ENCODE results near the gene KCND1. TPM values are rescaled to one million over a fixed set of nuclear protein-coding genes. Genes with fewer than 3 reads are reported as not detected.
A peak's percentile ranks its signal among the peaks of the same experiment; 100 is the strongest.

The KCND1 gene
- total RNA-seq, 2 donors from 2014 or later: 3.8 to 5.0 TPM

DNA sequence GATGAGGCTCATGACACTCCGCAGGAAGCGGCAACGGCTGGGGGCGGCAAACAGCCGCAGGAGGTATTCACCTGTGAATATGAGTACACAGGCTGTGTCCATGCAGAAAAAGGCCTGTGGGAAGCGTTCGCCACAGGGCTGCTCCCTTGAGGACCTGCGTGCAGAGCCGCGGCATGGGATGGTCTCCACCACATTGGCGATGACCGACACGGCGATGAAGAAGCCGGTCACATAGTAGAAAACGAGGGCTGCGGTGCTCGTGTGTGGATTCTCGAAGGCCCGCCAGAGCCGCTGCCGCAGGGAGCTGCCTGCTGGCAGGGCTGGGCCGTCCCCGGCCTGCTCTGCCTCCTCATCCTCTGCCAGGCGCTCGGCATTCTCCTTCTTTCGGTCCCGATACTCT, 2.2 kb downstream of the KCND1 start:
- no peaks in the 10 kb centered on the region for H3K36me3 ChIP-seq
- no peaks in the 10 kb centered on the region for H3K9me3 ChIP-seq
- H3K27ac ChIP-seq: no peak overlapping the region
- peaks cover 0 to 2% of the 10 kb centered on the region in 2 donors for H3K4me1 ChIP-seq (ENCODE audit: control insufficient read depth in 1 of 2, low read depth in 2 of 2)
- TF ChIP-seq, protein P1, sequence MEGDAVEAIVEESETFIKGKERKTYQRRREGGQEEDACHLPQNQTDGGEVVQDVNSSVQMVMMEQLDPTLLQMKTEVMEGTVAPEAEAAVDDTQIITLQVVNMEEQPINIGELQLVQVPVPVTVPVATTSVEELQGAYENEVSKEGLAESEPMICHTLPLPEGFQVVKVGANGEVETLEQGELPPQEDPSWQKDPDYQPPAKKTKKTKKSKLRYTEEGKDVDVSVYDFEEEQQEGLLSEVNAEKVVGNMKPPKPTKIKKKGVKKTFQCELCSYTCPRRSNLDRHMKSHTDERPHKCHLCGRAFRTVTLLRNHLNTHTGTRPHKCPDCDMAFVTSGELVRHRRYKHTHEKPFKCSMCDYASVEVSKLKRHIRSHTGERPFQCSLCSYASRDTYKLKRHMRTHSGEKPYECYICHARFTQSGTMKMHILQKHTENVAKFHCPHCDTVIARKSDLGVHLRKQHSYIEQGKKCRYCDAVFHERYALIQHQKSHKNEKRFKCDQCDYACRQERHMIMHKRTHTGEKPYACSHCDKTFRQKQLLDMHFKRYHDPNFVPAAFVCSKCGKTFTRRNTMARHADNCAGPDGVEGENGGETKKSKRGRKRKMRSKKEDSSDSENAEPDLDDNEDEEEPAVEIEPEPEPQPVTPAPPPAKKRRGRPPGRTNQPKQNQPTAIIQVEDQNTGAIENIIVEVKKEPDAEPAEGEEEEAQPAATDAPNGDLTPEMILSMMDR (IDR thresholded peaks at IDR 0.05): no peak
- H3K27me3 ChIP-seq (replicated peaks; ENCODE audit: insufficient read depth): no peaks in the 10 kb centered on the region
- H3K4me3 ChIP-seq: no peak overlapping the region
- ATAC-seq (ENCODE audit: insufficient number of reproducible peaks, low FRiP score, low read depth) (no peak), DNase-seq (ENCODE audit: low spot score) (no peak)

DNA sequence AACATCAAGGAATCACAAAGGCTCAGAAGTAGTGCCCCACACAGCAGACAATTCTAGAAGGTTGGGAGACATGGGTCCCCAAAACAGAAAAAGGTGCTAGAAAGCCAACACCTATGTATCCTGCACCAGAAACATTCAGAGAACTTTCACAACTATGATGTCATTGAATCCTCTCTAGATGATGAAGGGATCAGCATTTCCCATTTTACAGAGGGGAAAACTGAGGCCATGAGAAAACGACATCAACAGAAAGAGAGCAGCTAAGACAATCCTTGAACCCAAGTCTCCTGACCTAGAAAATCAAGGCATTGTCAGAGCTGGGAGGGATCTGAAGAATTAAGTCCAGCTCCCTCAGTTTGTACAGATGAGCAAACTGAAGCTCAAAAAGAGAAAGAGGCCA, 3.3 kb downstream of the KCND1 start:
- Histone ChIP-seq H3K9me3 (no peaks in the 10 kb centered on the region), H3K27me3 (replicated peaks; ENCODE audit: insufficient read depth) (no peaks in the 10 kb centered on the region), H3K4me1 (ENCODE audit: control insufficient read depth in 1 of 2, low read depth in 2 of 2) (peaks cover 0 to 2% of the 10 kb centered on the region in 2 donors), H3K27ac (no peak overlapping the region), H3K36me3 (no peaks in the 10 kb centered on the region), H3K4me3 (no peak overlapping the region)
- ATAC-seq (ENCODE audit: insufficient number of reproducible peaks, low FRiP score, low read depth) (no peak), DNase-seq (ENCODE audit: low spot score) (no peak)
- TF ChIP-seq, protein P1 (IDR thresholded peaks at IDR 0.05): no peak

DNA sequence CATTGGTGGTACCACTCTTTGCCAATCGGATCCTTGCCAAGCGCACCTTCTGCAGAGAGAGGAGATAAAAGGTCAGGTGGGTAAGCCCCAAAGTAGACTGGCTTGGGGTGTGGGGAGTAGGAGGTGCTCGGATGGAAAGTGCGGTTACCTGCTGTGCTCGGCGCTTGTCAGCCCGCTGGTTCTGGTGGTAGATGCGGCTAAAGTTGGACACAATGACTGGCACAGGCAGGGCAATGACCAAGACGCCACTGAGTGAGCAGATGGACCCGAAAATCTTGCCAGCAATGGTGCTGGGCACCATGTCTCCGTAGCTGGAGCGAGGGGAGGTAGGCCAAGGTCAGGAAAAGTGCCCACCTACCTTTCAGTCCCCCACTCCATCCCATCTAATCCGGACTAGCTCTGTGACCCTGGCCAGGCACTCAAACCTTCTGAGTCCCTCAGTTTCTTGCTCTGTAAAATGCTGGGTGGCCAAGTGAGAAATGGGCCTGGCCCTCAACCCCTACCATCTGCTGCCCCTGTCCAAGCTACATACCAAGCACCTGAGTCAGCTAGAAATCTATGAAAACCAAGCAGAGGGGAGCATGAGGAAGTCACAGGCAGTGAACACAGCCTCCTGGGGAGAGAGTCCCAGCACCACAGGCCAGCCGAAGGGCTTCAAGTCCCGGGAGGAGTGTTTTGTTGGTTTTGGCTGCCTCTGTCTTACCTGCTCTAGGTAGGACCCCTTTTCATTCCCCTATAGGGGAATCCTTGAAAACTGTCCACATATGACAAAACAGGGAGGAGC, 4.7 kb downstream of the KCND1 start:
- no peaks in the 10 kb centered on the region for H3K36me3 ChIP-seq
- peaks cover 0 to under 1% of the 10 kb centered on the region in 2 donors for H3K4me1 ChIP-seq (ENCODE audit: control insufficient read depth in 1 of 2, low read depth in 2 of 2)
- no peak for DNase-seq (ENCODE audit: low spot score)
- H3K27me3 ChIP-seq (replicated peaks; ENCODE audit: insufficient read depth): no peaks in the 10 kb centered on the region
- H3K27ac ChIP-seq: no peak overlapping the region
- no peaks in the 10 kb centered on the region for H3K9me3 ChIP-seq
- ATAC-seq (ENCODE audit: insufficient number of reproducible peaks, low FRiP score, low read depth): no peak
- H3K4me3 ChIP-seq: no peak overlapping the region
- TF ChIP-seq, protein P1 (IDR thresholded peaks at IDR 0.05): no peak

DNA sequence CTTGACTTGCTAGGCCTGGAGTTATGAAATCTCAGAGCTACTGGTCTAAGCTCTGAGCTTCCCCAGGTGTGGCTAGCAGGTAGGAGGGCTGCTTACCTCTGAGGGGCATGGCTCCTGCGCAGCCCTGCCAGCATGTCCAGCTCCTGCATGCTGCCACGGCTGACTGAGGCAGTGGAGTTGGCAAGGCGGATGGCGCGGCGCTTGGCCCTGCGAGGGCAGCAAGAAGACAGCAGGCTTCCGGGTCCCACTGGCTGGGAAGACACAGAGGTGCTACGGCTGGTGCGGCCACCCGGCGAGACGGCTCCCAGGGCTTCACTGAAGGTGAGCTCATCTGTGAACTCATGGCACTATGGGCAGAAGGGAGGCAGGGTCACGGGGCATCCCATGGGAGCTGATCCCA, 5.7 kb downstream of the KCND1 start:
- Histone ChIP-seq H3K36me3 (no peaks in the 10 kb centered on the region), H3K9me3 (no peaks in the 10 kb centered on the region), H3K27me3 (replicated peaks; ENCODE audit: insufficient read depth) (no peaks in the 10 kb centered on the region), H3K4me1 (ENCODE audit: control insufficient read depth in 1 of 2, low read depth in 2 of 2) (no peaks in the 10 kb centered on the region), H3K27ac (no peak overlapping the region), H3K4me3 (no peak overlapping the region)
- ATAC-seq (ENCODE audit: insufficient number of reproducible peaks, low FRiP score, low read depth) (no peak), DNase-seq (ENCODE audit: low spot score) (no peak)
- TF ChIP-seq, protein P1 (IDR thresholded peaks at IDR 0.05): no peak

DNA sequence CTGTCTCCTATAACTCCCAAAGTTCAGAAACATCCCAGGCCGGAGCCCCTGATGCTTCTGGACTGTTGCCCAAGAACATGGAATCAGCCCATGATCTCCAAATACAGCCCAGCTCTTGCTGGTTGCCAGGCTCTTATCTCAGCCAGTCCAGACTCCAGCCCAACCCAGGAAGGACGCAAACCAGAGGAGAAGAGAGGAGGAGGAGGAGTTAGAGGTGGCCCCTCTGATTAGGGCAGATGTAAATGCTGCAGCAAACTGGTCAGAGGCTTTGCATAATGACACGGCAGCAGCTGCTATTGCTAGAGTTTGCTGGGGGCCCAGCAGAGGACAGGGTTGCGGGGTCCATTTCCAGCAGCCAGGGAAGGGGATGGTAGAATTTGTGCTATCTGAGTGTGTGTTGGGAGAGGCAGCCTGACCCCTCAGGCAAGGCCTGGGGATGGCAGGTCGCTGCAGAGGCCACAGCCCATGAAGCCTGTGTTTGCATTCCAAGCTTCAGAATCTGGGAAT, 10.0 kb downstream of the KCND1 start:
- DNase-seq (ENCODE audit: low spot score): no peak
- ATAC-seq (ENCODE audit: insufficient number of reproducible peaks, low FRiP score, low read depth): no peak
- no peaks in the 10 kb centered on the region for H3K27me3 ChIP-seq (replicated peaks; ENCODE audit: insufficient read depth)
- TF ChIP-seq, protein P1 (IDR thresholded peaks at IDR 0.05): no peak
- peaks cover 0 to 5% of the 10 kb centered on the region in 2 donors for H3K4me1 ChIP-seq (ENCODE audit: control insufficient read depth in 1 of 2, low read depth in 2 of 2)
- H3K36me3 ChIP-seq: no peaks in the 10 kb centered on the region
- H3K9me3 ChIP-seq: no peaks in the 10 kb centered on the region
- no peak overlapping the region for H3K4me3 ChIP-seq
- H3K27ac ChIP-seq: peak overlapping the region in 1 of 2 donors; percentile 12
